ENCODE results near the gene BASP1.

DNA sequence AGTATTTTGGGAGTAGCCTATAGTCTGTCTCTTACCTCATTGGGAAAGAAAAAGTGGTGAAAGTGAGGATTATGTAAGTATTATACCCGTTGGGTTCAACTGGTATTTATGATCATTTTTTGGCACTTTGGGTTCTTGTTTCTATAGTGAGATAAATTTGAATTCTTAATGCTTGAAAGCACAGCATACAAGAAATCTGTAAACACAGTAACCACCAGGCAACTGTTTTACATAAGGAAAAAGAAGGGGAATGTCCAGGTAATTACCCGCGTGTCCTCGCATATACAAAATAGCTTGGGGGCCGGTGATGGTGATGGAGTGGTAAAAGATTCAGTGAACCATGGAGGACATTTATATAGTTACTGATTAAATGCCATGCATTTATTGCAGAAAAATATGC is 60.5 kb downstream of the BASP1 start:
- no peak for TF ChIP-seq RAD51 (IDR thresholded peaks at IDR 0.05)
- TF ChIP-seq WRNIP1 (IDR thresholded peaks at IDR 0.05; ENCODE audit: borderline replicate concordance, low read depth, low read length) = no peak
- no peak for TF ChIP-seq CHD2 (IDR thresholded peaks at IDR 0.05; ENCODE audit: borderline replicate concordance, low read depth, low read length)
- TF ChIP-seq, protein P1, sequence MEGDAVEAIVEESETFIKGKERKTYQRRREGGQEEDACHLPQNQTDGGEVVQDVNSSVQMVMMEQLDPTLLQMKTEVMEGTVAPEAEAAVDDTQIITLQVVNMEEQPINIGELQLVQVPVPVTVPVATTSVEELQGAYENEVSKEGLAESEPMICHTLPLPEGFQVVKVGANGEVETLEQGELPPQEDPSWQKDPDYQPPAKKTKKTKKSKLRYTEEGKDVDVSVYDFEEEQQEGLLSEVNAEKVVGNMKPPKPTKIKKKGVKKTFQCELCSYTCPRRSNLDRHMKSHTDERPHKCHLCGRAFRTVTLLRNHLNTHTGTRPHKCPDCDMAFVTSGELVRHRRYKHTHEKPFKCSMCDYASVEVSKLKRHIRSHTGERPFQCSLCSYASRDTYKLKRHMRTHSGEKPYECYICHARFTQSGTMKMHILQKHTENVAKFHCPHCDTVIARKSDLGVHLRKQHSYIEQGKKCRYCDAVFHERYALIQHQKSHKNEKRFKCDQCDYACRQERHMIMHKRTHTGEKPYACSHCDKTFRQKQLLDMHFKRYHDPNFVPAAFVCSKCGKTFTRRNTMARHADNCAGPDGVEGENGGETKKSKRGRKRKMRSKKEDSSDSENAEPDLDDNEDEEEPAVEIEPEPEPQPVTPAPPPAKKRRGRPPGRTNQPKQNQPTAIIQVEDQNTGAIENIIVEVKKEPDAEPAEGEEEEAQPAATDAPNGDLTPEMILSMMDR (IDR thresholded peaks at IDR 0.05 in 2 of 3, conservative IDR thresholded peaks at IDR 0.05 in 1 of 3; ENCODE audit: control insufficient read depth in 2 of 3, extremely low read depth in 1 of 3, insufficient read depth in 1 of 3, low read depth in 3 of 3, low read length in 3 of 3) = no peak
- no peak for TF ChIP-seq CBX3 (IDR thresholded peaks at IDR 0.05; ENCODE audit: borderline replicate concordance, low read depth)
- TF ChIP-seq POLR2A (IDR thresholded peaks at IDR 0.05; ENCODE audit: low read depth, low read length) = no peak
- TF ChIP-seq, protein P2, sequence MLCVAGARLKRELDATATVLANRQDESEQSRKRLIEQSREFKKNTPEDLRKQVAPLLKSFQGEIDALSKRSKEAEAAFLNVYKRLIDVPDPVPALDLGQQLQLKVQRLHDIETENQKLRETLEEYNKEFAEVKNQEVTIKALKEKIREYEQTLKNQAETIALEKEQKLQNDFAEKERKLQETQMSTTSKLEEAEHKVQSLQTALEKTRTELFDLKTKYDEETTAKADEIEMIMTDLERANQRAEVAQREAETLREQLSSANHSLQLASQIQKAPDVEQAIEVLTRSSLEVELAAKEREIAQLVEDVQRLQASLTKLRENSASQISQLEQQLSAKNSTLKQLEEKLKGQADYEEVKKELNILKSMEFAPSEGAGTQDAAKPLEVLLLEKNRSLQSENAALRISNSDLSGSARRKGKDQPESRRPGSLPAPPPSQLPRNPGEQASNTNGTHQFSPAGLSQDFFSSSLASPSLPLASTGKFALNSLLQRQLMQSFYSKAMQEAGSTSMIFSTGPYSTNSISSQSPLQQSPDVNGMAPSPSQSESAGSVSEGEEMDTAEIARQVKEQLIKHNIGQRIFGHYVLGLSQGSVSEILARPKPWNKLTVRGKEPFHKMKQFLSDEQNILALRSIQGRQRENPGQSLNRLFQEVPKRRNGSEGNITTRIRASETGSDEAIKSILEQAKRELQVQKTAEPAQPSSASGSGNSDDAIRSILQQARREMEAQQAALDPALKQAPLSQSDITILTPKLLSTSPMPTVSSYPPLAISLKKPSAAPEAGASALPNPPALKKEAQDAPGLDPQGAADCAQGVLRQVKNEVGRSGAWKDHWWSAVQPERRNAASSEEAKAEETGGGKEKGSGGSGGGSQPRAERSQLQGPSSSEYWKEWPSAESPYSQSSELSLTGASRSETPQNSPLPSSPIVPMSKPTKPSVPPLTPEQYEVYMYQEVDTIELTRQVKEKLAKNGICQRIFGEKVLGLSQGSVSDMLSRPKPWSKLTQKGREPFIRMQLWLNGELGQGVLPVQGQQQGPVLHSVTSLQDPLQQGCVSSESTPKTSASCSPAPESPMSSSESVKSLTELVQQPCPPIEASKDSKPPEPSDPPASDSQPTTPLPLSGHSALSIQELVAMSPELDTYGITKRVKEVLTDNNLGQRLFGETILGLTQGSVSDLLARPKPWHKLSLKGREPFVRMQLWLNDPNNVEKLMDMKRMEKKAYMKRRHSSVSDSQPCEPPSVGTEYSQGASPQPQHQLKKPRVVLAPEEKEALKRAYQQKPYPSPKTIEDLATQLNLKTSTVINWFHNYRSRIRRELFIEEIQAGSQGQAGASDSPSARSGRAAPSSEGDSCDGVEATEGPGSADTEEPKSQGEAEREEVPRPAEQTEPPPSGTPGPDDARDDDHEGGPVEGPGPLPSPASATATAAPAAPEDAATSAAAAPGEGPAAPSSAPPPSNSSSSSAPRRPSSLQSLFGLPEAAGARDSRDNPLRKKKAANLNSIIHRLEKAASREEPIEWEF (IDR thresholded peaks at IDR 0.05; ENCODE audit: insufficient replicate concordance, low read depth, low read length) = no peak
